NCI-H2029 treated with DMSO at 0.1 percent for 48 hours (cell line): ENCODE results near the gene GMPR.
"Not testable (repeated sequence)": the region's sequence is repeated elsewhere in the genome, so short reads cannot be mapped to it uniquely, and the experiment has no call there.

ENCODE experiments used
- DNase-seq: peaks from one replicate; lab custom pipeline; 2025; lab: John Stamatoyannopoulos, UW

The GMPR gene

GRCh38 chr6:16225062-16225731 is 13.2 kb upstream of the GMPR start:
- not testable (repeated sequence) for DNase-seq

- not testable (repeated sequence) for DNase-seq
These were observed 12.0 kb upstream of the GMPR start for GRCh38 chr6:16226117-16227047.

GRCh38 chr6:16227048-16227562 is 11.3 kb upstream of the GMPR start:
- DNase-seq = no peak

GRCh38 chr6:16227605-16228004 is 10.8 kb upstream of the GMPR start:
- no peak for DNase-seq

GRCh38 chr6:16228043-16228442 is 10.3 kb upstream of the GMPR start:
- no peak for DNase-seq

- DNase-seq = no peak
These were observed 9.4 kb upstream of the GMPR start for GRCh38 chr6:16228709-16229665.

- no peak for DNase-seq
These were observed 8.7 kb upstream of the GMPR start for GRCh38 chr6:16229700-16230099.

- no peak for DNase-seq
These were observed 7.4 kb upstream of the GMPR start for GRCh38 chr6:16230953-16231352.

GRCh38 chr6:16232086-16232485 is 6.3 kb upstream of the GMPR start:
- DNase-seq = no peak

GRCh38 chr6:16236009-16236501 is 2.3 kb upstream of the GMPR start:
- DNase-seq = no peak

- DNase-seq = no peak
These were observed 1.7 kb upstream of the GMPR start for GRCh38 chr6:16236631-16237199.

- no peak for DNase-seq
These were observed 1.1 kb upstream of the GMPR start for GRCh38 chr6:16237242-16237641.

GRCh38 chr6:16238963-16239797 is 793 bp downstream of the GMPR start:
- DNase-seq = peak; percentile 90

- no peak for DNase-seq
These were observed 1.4 kb downstream of the GMPR start for GRCh38 chr6:16239798-16240123.

- no peak for DNase-seq
These were observed 2.4 kb downstream of the GMPR start for GRCh38 chr6:16240589-16241320.

- DNase-seq = no peak
These were observed 2.9 kb downstream of the GMPR start for GRCh38 chr6:16241321-16241689.

- DNase-seq = no peak
These were observed 4.7 kb downstream of the GMPR start for GRCh38 chr6:16243055-16243454.

- DNase-seq = no peak
These were observed 5.3 kb downstream of the GMPR start for GRCh38 chr6:16243664-16244063.

- no peak for DNase-seq
These were observed 6.1 kb downstream of the GMPR start for GRCh38 chr6:16244446-16244845.

GRCh38 chr6:16244869-16245451 is 6.6 kb downstream of the GMPR start:
- peak; percentile 98 for DNase-seq
